HG03108 (cell line): ENCODE measurements around the gene ERG.

Experiments
- ATAC-seq: cut with Tn5 transposase; IDR thresholded peaks from one replicate; pipeline ENCODE4 v1.9.1; 2021; ENCODE audit warnings: moderate library complexity; ENCODE audit not compliant: unreplicated experiment

Gene ERG

GRCh38 chr21:38475519-38475918, 22.8 kb downstream of the ERG start:
- ATAC-seq = no peak

GRCh38 chr21:38474796-38475195, 23.5 kb downstream of the ERG start:
- no peak for ATAC-seq

- ATAC-seq = no peak
Measured at GRCh38 chr21:38474124-38474523, 24.2 kb downstream of the ERG start.

GRCh38 chr21:38472412-38473108, 25.7 kb downstream of the ERG start:
- ATAC-seq = no peak

- no peak for ATAC-seq
Measured at GRCh38 chr21:38471766-38472165, 26.5 kb downstream of the ERG start.

- ATAC-seq = no peak
Measured at GRCh38 chr21:38470755-38471154, 27.5 kb downstream of the ERG start.

- no peak for ATAC-seq
Measured at GRCh38 chr21:38469642-38470041, 28.6 kb downstream of the ERG start.

GRCh38 chr21:38468989-38469388, 29.3 kb downstream of the ERG start:
- ATAC-seq = no peak

- no peak for ATAC-seq
Measured at GRCh38 chr21:38467911-38468310, 30.4 kb downstream of the ERG start.

GRCh38 chr21:38467374-38467773, 30.9 kb downstream of the ERG start:
- no peak for ATAC-seq

- no peak for ATAC-seq
Measured at GRCh38 chr21:38460171-38460742, 38.0 kb downstream of the ERG start.

- no peak for ATAC-seq
Measured at GRCh38 chr21:38459490-38459889, 38.8 kb downstream of the ERG start.

- ATAC-seq = no peak
Measured at GRCh38 chr21:38455403-38455802, 42.9 kb downstream of the ERG start.

- ATAC-seq = no peak
Measured at GRCh38 chr21:38454702-38455101, 43.6 kb downstream of the ERG start.

- ATAC-seq = no peak
Measured at GRCh38 chr21:38454161-38454560, 44.1 kb downstream of the ERG start.

- ATAC-seq = no peak
Measured at GRCh38 chr21:38448671-38449385, 49.4 kb downstream of the ERG start.

- ATAC-seq = no peak
Measured at GRCh38 chr21:38447611-38448010, 50.7 kb downstream of the ERG start.

GRCh38 chr21:38444691-38445090, 53.6 kb downstream of the ERG start:
- no peak for ATAC-seq

GRCh38 chr21:38443110-38443509, 55.2 kb downstream of the ERG start:
- no peak for ATAC-seq

- ATAC-seq = no peak
Measured at GRCh38 chr21:38441153-38441552, 57.1 kb downstream of the ERG start.

- no peak for ATAC-seq
Measured at GRCh38 chr21:38440746-38441145, 57.5 kb downstream of the ERG start.

GRCh38 chr21:38439957-38440356, 58.3 kb downstream of the ERG start:
- no peak for ATAC-seq
